OCI-LY1 (cell line): Measurements from ENCODE around the gene ZNF468.
A peak's percentile ranks its signal among the peaks of the same experiment; 100 is the strongest.
"Not testable (repeated sequence)": the region's sequence is repeated elsewhere in the genome, so short reads cannot be mapped to it uniquely, and the experiment has no call there.

Experiments used
- H2AFZ ChIP-seq: fragments of 200-600 bp; sonication (generic), shearing (Covaris generic); 2 replicates; pipeline ENCODE4 v1.6.0; 2014; ENCODE audit warnings: antibody characterized with exemption, mild to moderate bottlenecking, low read length
- H3F3A ChIP-seq: fragments of 200-600 bp; sonication (generic), shearing (Covaris generic); 2 replicates; pipeline ENCODE4 v1.6.0; 2014; ENCODE audit warnings: mild to moderate bottlenecking, antibody characterized with exemption, low read length, moderate library complexity; ENCODE audit not compliant: insufficient read depth
- H3K27ac ChIP-seq: fragments of 200-600 bp; sonication (generic); 2 replicates; pipeline ENCODE4 v1.5.1; 2014; ENCODE audit warnings: low read length, mixed run types, mild to moderate bottlenecking, low read depth; ENCODE audit not compliant: poor library complexity, severe bottlenecking
- H3K27me3 ChIP-seq: fragments of 200-600 bp; sonication (generic); 2 replicates; pipeline ENCODE4 v1.6.0; 2014; ENCODE audit warnings: antibody characterized with exemption, mild to moderate bottlenecking, low read length, moderate library complexity; ENCODE audit not compliant: insufficient read depth
- H3K36me3 ChIP-seq: fragments of 200-600 bp; sonication (generic); 2 replicates; pipeline ENCODE4 v1.6.1; 2014; ENCODE audit warnings: mild to moderate bottlenecking, antibody characterized with exemption, low read length, moderate library complexity, mixed read lengths; ENCODE audit not compliant: insufficient read depth
- H3K4me1 ChIP-seq: fragments of 200-600 bp; sonication (generic); 2 replicates; pipeline ENCODE4 v1.5.1; 2014; ENCODE audit warnings: mild to moderate bottlenecking, low read length, moderate library complexity; ENCODE audit not compliant: insufficient read depth, severe bottlenecking
- H3K4me2 ChIP-seq: fragments of 200-600 bp; sonication (generic), shearing (Covaris generic); 2 replicates; pipeline ENCODE4 v1.6.1; 2014; ENCODE audit warnings: low read length
- H3K4me3 ChIP-seq: fragments of 200-600 bp; sonication (generic); 2 replicates; pipeline ENCODE4 v1.5.1; 2014; ENCODE audit warnings: low read length, low read depth, mild to moderate bottlenecking, mixed read lengths; ENCODE audit not compliant: poor library complexity, severe bottlenecking
- H3K79me2 ChIP-seq: fragments of 200-600 bp; shearing (Covaris generic); 2 replicates; pipeline ENCODE4 v1.6.1; 2016; ENCODE audit warnings: mixed run types, low read length, mixed read lengths; ENCODE audit not compliant: insufficient read depth
- H3K9ac ChIP-seq: fragments of 200-600 bp; sonication (generic), shearing (Covaris generic); 2 replicates; pipeline ENCODE4 v1.6.1; 2014; ENCODE audit warnings: mild to moderate bottlenecking, low read length, mixed read lengths
- H3K9me2 ChIP-seq: fragments of 200-600 bp; sonication (generic), shearing (Covaris generic); 2 replicates; pipeline ENCODE4 v1.6.1; 2014; ENCODE audit warnings: low read depth, mild to moderate bottlenecking, low read length, mixed read lengths
- H3K9me3 ChIP-seq: fragments of 200-600 bp; shearing (Covaris generic); 2 replicates; pipeline ENCODE4 v1.6.1; 2014; ENCODE audit warnings: low read length, mixed read lengths
- H4K20me1 ChIP-seq: fragments of 200-600 bp; sonication (generic), shearing (Covaris generic); 2 replicates; pipeline ENCODE4 v1.6.0; 2016; ENCODE audit warnings: mild to moderate bottlenecking, low read length; ENCODE audit not compliant: insufficient read depth
- EZH2 ChIP-seq: fragments of 200-600 bp; sonication (generic), shearing (Covaris generic); IDR thresholded peaks from 2 replicates; pipeline ENCODE4 v1.8.0; 2017; ENCODE audit warnings: borderline replicate concordance, mixed run types, mild to moderate bottlenecking, antibody characterized with exemption, low read length, moderate library complexity, mixed read lengths
- TF ChIP-seq, protein P1 (sequence below): fragments of 200-600 bp; sonication (generic), shearing (Covaris generic); IDR thresholded peaks from 2 replicates; pipeline ENCODE4 v1.5.1; 2017; ENCODE audit warnings: mild to moderate bottlenecking, antibody characterized with exemption, low read length, moderate library complexity, mixed read lengths

ZNF468 gene

DNA sequence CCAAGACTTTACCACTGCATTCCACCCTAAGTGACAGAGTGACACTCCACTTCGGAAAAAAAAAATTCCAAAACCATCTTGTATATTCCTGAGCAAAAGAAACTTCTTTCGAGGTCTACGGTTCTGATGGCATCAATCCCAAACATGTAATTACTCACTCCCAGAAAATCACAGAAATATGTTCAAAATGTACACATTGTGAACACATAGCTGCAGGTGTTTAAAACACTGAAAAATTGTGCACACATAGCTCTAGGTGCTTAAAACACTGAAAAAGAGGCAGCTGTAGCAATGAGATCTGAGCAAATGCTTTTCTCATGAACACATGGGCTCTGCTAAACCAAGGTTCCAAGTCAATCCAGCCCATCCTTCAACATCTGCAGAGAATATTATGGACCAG is 14.0 kb upstream of the ZNF468 start:
- H3K27ac ChIP-seq, result no peak overlapping the region

DNA sequence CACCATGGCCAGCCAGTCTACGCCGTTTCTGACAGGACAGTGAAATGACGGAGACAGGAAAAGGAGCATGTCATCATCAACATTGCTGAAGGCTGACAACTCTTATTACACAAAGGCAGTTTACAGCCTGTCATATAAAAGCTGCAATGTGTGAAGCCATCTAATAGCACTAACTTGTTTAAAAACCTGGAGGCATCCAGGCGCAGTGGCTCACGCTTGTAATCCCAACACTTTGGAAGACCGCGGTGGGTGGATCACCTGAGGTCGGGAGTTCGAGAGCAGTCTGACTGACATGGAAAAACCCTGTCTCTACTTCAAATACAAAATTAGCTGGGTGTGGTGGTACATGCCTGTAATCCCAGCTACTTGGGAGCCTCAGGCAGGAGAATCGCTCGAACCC is 10.6 kb upstream of the ZNF468 start:
- not testable (repeated sequence) for H3K4me1 ChIP-seq, H3K79me2 ChIP-seq, H3K36me3 ChIP-seq, H3K9me3 ChIP-seq, H3K9ac ChIP-seq, H4K20me1 ChIP-seq, H2AFZ ChIP-seq, H3K27ac ChIP-seq, H3K4me3 ChIP-seq, H3K27me3 ChIP-seq, H3K9me2 ChIP-seq, H3F3A ChIP-seq, H3K4me2 ChIP-seq

More for the DNA sequence above, 14.0 kb upstream of the ZNF468 start:
- H3K79me2 ChIP-seq, result no peaks in the 10 kb centered on the region
- no peak overlapping the region for H2AFZ ChIP-seq
- TF ChIP-seq EZH2, result no peak
- TF ChIP-seq, protein P1, sequence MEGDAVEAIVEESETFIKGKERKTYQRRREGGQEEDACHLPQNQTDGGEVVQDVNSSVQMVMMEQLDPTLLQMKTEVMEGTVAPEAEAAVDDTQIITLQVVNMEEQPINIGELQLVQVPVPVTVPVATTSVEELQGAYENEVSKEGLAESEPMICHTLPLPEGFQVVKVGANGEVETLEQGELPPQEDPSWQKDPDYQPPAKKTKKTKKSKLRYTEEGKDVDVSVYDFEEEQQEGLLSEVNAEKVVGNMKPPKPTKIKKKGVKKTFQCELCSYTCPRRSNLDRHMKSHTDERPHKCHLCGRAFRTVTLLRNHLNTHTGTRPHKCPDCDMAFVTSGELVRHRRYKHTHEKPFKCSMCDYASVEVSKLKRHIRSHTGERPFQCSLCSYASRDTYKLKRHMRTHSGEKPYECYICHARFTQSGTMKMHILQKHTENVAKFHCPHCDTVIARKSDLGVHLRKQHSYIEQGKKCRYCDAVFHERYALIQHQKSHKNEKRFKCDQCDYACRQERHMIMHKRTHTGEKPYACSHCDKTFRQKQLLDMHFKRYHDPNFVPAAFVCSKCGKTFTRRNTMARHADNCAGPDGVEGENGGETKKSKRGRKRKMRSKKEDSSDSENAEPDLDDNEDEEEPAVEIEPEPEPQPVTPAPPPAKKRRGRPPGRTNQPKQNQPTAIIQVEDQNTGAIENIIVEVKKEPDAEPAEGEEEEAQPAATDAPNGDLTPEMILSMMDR, result no peak
- no peaks in the 10 kb centered on the region for H3K4me1 ChIP-seq
- H3K9ac ChIP-seq, result no peak overlapping the region
- H3K36me3 ChIP-seq, result no peaks in the 10 kb centered on the region
- H3K9me3 ChIP-seq, result 0 out of 2 replicates have a peak, but pooled peaks cover under 1% of the 10 kb centered on the region
- H3K4me2 ChIP-seq, result no peak overlapping the region
- H3F3A ChIP-seq, result no peaks in the 10 kb centered on the region
- H3K9me2 ChIP-seq, result no peaks in the 10 kb centered on the region
- no peaks in the 10 kb centered on the region for H4K20me1 ChIP-seq
- H3K4me3 ChIP-seq, result no peak overlapping the region
- H3K27me3 ChIP-seq, result no peaks in the 10 kb centered on the region

DNA sequence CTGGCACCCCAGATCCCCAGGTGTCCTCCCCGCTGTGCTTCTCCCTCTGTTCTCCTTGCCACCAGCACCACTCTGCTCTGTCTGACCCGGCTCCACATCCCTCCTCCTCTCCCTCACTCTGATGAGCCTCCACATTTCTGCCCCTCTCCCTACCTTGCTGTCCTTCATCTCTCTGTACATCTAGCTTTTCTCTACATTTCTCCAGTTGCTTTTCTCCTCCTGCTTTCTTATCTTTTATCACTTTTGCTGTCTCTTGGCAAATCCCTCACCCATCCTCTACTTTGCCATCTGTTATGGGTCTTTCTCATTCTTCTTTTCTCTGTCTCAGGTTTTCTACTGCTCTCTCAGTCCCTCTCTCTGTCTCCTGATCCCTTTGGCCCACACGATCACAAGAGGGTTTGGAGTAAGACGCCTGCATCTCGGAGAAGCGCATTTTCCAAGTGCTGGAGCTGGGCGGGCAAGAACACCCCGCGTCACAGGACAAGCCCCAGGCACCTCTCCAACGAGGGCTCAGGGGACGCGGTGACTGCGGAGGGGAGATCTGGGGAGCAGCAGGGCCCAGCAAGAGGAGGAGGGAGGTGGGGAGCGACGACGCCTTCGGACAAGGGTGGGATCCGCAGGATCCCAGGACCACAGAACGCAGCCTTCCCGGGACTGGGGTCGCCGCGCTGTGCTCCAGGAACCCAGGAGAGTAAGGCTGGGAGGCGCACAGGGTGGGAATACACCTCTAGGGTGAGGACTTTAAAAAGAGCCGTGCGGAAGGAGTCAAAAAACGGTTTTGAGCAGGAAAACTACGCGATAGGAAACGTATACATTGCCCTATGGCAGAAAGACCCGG is 660 bp downstream of the ZNF468 start:
- H3K27me3 ChIP-seq, H3F3A ChIP-seq, H3K4me1 ChIP-seq, H3K79me2 ChIP-seq, H2AFZ ChIP-seq, H3K9me2 ChIP-seq, H4K20me1 ChIP-seq, H3K9me3 ChIP-seq, H3K27ac ChIP-seq: not testable (repeated sequence)
- Histone ChIP-seq H3K4me2 (peak overlapping the region; percentile 72), H3K36me3 (peaks cover 37% of the 10 kb centered on the region), H3K4me3 (peak overlapping the region; percentile 77), H3K9ac (peak overlapping the region; percentile 79)

DNA sequence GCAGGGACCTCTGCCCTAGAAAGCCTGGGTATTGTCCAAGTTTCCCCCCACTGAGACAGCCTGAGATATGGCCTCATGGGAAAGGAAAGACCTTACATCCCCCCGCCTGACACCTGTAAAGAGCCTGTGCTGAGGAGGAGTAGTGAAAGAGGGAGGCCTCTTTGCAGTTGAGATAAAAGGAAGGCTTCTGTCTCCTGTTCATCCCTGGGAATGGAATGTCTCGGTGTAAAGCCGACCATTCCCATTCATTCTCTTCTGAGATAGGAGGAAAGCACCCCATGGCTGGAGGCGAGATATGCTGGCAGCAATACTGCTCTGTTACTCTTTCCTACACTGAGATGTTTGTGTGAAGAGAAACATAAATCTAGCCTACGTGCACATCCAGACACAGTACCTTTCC is 10.1 kb downstream of the ZNF468 start:
- H4K20me1 ChIP-seq, H3K4me2 ChIP-seq, H3K27ac ChIP-seq, H3K9me2 ChIP-seq, H3K4me1 ChIP-seq, H2AFZ ChIP-seq, H3F3A ChIP-seq, H3K9me3 ChIP-seq, H3K4me3 ChIP-seq, H3K27me3 ChIP-seq, H3K79me2 ChIP-seq, H3K9ac ChIP-seq: not testable (repeated sequence)
- H3K36me3 ChIP-seq, result peaks cover 93% of the 10 kb centered on the region

DNA sequence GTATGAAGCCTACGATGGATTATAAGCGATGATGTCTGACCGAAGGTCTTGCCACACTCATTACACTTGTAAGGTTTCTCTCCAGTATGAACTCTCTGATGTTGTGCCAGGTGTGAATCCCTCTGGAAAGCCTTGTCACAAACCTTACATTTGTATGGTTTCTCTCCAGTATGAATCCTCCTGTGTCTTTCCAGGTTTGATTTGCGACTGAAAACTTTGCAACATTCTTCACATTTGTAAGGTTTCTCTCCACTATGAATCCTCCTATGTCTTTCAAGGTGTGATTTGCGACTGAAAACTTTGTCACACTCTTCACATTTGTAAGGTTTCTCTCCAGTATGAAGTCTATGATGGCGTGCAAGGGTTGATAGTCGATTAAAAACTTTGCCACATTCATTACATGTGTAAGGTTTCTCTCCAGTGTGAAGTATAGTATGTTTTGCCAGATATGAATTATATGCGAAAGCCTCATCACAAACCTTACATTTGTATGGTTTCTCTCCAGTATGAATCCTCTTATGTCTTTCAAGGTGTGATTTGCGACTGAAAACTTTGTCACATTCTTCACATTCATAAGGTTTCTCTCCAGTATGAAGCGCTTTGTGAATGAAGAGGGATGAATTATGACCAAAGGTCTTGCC is 16.5 kb downstream of the ZNF468 start:
- H4K20me1 ChIP-seq, H3K79me2 ChIP-seq, H3K27me3 ChIP-seq, H2AFZ ChIP-seq, H3K4me2 ChIP-seq, H3K4me3 ChIP-seq, H3K9ac ChIP-seq, H3K27ac ChIP-seq, H3F3A ChIP-seq, H3K9me2 ChIP-seq, H3K4me1 ChIP-seq: not testable (repeated sequence)
- H3K9me3 ChIP-seq, result peaks cover 36% of the 10 kb centered on the region
- peaks cover 87% of the 10 kb centered on the region for H3K36me3 ChIP-seq

DNA sequence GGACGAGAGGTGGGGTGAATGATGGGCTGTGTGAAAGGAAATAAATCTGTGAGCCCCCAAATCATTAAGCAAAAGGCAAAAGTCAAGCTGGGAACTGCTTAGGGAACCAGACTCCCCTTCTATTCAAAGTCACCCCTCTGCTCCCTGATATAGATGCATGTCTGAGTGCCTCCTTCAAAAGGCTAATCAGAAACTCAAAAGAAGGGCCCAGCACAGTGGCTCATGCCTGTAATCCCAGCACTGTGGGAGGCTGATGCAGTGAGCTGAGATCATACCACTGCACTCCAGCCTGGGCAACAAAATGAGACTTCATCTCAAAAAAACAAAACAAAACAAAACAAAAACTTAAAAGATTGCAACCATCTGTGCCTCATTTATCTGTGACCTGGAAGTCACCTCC is 23.1 kb downstream of the ZNF468 start:
- H3K4me3 ChIP-seq, H3K27ac ChIP-seq, H3K27me3 ChIP-seq, H3K4me1 ChIP-seq, H3K4me2 ChIP-seq, H3K9ac ChIP-seq, H3K9me2 ChIP-seq, H3F3A ChIP-seq, H4K20me1 ChIP-seq, H2AFZ ChIP-seq, H3K79me2 ChIP-seq: not testable (repeated sequence)
- H3K36me3 ChIP-seq, result peaks cover 20% of the 10 kb centered on the region
- H3K9me3 ChIP-seq, result peaks cover 11% of the 10 kb centered on the region
